Umbilical cord (tissue), 2 donors: Measurements from ENCODE around the gene DPP6. TPM values are rescaled to one million over a fixed set of nuclear protein-coding genes. Genes with fewer than 3 reads are reported as not detected.
A peak's percentile ranks its signal among the peaks of the same experiment; 100 is the strongest.

Experiments
- DNase-seq: peaks from one replicate; pipeline ENCODE4 v3.0.0-alpha.2; 2015; ENCODE audit warnings: low spot score
- total RNA-seq: library from RNA; depleted of rRNA; stranded (reverse); fragments of >200 nt; gene quantifications from one replicate; pipeline ENCODE4 v1.2.3, GENCODE V29; 2014; ENCODE audit warnings: low replicate concordance; ENCODE audit not compliant: insufficient read depth

The DPP6 gene
- total RNA-seq, 1 donor from 2014 or later, result 1.2 TPM

DNA sequence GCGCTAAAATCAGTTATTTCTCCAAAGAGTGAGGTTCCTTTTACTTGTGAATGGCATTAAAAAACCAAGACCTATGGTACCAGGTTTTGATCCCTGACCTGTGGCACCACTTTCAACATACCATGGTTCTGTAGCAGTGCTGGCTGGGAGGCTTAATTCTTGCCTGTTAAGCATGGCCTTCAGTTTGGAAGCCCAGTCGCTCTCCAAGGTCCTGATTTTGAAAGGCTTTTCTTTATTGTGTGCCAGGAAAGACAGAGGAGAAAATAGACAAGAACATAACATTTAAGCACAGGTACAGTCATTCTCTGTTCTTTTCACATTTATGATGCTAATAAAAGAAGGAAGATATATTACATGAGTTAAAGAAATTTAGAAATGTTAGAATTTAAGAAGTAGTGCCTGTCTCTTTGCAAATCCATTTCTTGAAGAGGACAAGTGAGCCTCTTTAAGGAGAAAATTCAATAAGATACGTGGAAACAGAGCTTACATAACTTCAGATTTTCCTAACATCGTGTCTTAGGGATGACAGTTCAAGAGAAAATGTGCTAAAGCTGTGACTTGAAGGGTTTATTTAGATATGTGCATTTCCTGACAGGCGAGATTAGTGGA, 357.6 kb downstream of the DPP6 start:
- DNase-seq, result peak; percentile 23

DNA sequence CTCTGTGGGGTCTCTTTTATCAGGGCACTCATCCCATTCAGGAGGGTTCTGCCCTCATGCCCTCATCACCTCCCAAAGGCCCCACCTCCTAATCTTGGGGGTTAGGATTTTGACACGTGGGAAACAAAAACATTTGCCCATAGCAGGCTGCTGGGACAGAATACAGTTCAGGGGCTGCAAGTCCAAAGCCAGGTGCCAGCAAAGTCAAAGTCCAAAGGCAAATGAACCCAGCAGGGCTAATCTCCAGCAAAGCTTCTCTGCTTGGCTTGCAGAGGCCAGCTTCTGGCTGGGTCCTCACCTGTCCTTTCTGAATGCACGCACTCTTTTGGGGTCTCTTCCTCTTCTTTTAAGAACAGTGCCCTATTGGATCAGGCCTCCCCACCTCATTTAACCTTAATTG, 359.9 kb downstream of the DPP6 start:
- DNase-seq, result no peak

DNA sequence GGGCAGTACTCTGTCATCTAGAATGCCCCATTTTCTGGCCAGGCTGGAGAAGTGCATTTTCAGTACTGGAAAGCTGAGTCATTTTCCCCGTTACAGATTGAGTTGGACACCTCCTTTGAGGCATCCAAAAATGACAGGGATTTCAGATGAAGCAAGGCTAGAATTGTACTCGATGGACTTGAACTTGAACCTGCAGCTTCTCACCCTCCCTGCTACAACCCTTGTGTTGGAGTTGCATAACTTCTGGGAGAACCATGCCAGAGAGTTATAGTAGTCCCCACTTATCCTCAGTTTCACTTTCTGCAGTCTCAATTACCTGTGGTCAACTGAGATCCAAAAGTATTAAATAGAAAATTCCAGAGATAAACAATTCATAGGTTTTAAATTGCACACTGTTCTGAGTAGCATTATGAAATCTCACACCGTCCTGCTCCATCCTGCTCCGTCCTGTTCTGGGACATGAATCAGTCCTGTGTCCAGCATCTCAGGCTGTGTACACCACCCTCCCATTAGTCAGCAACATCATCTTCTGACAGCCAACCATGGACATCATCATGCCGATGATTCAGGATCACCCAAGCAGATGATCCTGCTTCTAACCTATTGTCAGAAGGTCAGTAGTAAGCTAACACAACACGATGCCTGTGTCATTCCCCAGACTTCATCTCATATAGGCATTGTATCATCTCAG, 363.7 kb downstream of the DPP6 start:
- DNase-seq, result no peak

DNA sequence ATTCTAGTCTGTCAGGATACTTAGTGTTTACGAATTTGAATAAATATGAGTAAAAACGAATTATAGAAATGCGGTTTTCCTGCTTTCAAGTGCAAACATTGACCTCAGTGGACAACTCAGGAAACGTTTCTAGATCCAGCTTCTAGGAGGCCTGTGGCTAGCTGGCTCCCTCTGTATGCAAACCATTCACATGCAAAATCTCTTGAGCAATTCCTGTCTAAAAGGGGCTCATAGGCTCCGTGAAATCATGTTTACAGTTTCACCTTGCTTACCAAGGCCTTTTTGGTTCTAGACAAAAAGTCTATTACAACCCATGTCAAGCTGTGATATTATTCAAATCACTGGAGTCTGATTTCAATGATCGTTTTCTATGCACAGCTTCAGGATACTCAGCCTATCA, 364.5 kb downstream of the DPP6 start:
- no peak for DNase-seq

DNA sequence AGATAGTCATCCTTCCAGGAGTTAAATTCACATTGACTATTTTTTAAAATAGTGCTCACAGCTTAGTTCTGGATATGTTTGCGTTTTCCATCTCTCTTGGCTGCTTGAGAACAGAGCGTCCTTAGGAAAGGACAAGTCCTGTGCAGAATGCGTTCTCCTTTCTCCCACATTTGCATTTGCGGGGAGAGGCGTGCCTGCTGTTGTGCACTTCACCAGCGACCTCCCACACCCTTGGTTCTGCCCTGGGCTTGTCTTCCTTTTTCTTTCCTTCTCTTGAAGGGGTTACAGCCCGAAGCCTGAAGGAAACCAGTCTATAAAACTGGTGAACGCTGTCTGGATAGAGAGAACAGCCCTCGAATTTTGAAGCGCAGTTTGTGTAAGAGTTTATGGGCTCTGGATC, 367.1 kb downstream of the DPP6 start:
- DNase-seq, result no peak

DNA sequence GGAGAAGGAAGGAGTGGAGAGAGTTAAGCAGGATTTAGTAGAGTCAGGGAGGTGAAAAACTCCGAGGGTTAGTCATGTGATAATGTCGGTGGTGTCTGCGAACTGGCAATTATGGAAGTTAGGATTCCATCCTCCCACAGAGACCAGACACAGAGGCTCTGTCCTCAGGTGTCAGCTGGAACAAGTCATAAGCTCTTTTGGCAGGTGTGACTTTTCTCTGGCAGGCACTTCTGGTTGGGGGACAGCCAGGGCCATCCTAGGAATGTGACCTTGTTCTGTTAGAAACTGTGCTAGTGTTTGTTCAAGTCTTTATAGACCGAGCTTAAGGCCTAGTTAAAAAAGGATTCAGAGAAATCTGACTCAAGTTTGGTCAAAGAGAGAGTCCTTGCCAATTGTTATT, 371.0 kb downstream of the DPP6 start:
- no peak for DNase-seq

DNA sequence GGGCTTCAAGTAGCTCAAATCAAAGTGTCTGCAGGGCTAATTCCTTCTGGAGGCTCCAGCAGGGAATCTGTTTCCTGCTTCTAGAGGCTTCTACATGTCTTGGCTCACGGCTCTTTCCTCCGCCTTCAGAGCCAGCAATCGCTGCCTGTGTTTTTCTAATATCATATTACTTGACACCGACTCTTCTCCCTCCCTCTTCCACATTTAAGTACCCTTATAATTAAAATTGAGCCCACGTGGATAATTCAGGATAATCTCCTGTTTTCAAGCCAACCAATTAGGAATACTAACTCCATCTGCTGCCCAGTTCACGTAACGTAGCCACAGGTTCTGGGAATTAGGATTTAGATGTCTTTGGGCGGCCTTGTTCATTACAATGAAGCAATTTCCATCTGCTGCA, 372.2 kb downstream of the DPP6 start:
- DNase-seq, result no peak

DNA sequence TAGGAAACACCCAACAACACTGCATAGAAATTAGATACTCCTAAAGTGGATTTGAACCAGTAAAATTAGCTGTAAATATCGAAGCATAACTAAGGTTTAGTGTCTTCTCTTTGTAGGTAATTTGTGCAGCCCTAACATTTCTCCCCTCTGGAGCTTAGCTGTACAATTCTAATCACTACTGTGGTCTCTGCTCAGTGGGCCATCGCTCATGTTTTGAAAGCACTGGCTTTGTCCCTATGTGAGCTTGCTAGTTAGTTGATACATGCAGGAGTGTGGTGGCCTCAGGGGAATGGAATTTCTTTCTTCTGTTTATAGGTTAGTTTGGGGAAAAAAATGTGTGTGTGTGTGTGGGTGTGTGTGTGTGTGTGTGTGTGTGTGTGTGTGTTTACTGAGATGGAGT, 373.1 kb downstream of the DPP6 start:
- DNase-seq, result no peak

DNA sequence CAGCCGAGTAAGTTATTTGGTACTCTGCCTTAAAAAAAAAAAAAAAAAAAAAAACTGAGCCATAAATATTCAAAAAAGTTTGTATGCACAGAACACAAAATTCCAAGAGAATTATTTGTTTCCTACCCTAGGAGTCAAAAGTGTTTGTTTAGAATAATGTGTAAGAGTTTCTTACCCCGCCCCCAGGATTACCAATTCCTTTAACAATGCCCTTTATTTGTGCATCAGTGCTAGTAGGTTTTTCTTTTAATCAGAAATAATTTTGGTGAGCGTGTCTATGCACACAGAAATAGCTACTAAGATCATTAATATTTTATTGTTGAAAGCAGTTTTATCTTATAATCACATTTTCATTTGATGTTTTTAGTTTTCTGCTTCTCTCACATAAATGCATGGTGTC, 374.6 kb downstream of the DPP6 start:
- no peak for DNase-seq

DNA sequence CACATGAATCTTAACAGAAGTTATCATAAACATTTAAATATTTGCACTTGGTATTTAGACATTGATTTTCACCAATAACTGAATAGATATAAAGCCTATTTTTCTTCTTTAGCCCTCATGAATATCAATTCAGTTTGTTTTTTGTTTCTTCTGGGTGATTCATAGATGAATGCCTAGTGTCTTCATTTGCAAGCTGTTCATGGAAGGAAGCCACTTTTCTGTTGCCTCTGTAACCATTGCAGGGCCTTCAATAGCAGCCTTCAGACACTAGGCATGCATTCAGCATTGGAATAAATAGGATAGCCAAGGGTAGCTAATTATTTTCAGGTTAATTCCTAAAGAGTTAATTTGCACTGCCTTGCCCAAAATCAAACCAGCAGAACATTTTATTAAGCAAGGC, 375.3 kb downstream of the DPP6 start:
- no peak for DNase-seq

DNA sequence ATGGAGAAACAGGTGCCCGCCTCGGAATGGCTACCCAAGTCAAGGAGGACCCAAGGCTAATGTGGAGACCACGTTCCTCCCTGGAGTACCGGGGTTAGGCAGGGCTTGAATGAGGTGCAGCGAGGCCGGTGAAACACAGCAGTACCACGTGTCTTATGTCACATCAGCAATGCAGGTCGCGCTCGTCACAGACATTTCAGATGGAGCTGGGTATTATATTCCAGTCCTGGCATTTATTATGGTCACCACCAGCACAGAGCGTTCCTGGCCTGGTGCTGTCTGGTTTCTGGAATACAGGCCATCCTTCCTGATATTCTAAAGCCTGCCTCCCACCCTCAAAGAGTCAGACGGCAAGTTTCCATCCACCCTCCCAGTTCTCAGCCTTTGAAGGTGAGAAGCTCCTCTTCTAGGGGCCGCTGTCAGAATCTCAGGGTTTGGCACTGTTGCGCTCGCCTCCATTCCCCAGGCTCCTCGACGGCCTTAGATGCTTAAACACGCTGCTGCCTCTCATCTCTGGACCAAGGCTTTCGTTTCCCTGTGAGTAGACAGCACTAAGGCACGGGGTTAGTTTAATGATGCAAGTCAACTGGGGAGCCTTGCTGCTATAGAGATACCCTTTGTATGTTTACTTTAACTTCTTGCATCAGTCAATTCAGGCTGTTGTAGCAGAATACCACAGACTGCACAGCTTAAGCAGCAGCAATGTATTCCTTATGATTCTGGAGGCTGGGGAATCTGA, 377.6 kb downstream of the DPP6 start:
- no peak for DNase-seq

DNA sequence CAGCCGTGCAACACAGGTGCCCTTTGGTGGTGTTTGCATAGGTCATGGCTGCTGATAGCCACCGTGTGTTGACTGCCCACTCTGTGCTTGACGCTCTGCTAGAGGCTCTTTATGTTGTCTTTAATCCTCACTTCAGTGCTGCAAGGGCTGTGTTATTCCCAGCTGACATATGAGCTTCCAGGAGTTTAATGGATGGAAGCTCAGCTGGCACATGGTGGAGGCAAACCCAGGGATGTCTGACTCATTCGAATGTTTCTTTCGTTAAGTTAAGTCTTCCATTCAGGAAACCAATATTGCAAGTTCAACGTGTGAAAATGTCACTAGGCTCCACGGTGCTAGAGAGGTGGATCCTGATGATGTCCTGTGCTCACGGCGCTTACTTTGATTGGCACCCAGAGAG, 378.4 kb downstream of the DPP6 start:
- no peak for DNase-seq

DNA sequence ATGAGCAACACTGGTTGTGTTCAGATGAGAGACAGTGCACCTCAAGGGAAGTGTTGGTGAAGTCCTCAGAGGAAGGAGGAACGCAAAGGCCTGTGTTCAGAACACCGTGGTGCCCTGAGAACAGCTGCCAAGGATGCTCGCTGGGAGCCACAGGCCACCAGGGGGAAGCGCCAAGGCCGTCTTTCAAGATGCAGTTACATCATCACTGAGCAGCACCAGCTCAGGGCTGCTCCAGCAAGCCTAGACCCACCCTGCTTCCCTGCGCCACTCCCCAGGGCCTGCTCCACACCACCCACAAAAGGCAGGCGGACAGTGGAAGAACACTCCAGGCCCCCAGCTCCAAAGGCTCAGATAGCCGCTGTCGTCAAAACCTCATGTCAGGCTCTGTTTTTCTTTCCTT, 378.8 kb downstream of the DPP6 start:
- DNase-seq, result no peak

DNA sequence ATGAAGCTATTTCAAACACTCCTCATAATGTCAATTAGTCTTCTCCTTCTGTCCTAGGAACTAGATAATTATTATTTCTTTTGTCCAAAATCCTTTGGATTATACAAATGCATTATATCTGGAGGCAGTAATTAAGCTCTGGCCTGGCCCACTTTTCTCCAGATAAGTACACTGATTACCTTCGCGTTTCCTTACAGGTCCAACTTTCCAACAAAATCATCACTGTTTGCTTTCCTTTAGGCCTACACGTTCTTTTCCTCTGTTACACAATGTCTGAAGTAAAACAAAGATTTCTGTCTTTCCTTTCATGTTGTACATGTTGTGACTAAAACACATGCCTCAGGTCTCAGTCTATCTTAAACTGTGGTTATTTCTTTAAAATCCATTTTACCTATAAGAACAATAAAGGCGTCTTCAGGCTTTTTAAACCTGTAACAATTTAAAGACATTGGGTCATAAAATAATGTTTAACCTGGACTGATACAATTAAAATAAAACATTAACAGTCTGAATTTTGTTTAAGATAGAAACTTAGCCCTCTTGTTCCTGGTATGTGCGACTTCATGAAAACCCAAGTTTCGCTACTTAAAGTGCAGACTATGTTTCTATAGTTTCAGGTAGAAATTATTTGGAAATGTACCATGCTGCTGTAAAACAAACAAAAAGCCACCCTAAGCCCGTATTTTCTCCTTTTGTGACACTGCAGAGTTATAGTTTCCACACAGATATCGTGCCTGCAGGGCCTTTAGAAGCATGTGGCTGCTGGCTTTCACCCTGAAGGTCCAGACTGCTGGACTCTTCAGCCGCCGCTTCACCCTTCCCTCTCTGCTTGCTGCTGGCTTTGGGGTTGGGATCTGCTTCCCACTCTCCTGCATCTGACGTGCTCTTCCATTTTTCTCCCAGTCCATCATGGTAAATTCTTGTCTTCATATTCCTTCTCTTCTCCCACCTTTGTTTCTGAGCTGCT, 381.7 kb downstream of the DPP6 start:
- DNase-seq, result no peak

DNA sequence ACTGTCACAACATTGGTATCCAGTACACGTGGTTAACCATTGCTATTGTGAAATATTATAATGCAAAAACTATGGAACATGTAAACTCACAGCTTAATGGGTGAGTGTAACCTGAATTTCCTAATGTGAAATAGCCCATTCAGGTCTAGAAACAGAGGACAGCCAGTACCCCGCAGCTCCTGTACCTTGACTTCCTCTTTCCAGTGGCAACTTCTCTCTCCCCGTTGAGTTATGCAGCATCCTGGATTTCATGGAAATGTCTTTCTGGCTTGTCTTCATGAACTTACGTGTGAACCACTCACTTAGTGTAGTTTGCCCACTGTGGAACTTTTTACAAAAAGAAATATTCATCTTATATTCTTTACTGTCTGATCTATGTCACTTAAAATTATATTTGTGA, 384.4 kb downstream of the DPP6 start:
- no peak for DNase-seq

DNA sequence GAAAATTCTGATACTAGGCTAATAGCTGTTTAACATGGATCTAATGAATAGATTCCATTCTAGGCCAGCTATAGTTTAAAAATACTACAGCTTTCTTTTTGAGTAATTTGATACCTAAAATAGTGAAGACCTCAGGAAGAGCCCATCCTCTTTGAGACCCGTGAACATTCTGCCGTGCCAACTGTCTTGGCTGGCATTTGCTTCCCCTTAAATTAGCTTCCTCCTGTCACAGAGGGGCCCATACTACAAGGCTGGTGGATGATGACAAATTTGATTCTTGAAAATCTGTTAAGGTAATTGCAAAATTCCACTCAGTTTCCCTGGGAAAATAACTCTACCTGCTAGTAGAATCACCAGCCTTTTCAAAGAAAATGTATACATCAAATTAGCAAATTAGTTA, 385.0 kb downstream of the DPP6 start:
- no peak for DNase-seq

DNA sequence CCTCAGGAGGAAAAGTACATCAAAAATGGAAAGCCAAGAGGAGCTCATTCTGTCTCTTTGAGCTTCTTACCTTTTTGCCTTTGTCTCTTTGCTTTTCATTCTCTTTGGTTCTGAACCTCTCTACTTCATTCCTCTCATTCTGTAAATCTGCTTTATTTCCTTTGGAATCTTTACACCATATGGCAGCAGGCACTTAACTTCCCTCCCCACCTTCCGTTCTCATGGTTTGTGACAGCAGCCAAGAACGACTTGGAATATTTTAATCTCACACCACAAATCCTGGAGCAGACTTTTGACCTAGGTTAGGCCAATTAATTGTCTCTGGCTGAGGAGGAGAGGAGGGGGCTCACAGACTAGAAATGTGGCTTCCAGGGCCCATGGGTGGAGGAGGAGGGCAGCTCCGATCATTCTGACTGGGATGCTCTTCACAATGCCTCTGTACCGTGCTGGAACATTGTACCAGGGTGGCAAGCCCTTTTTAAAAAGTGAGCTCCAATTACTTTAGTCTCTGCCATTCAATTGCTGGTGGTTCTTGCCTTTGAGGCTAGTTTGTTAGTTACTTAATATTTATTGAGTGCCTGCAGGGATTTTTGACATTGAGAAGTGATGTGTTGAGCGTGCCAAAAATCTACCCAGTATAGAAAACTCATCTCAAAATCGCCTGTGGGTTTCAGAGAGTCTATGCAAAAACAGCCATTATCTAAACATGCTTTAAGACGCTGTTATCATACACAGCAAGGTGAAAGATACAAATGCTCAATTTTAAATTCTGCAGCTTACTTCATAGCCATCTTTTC, 386.6 kb downstream of the DPP6 start:
- DNase-seq, result no peak

DNA sequence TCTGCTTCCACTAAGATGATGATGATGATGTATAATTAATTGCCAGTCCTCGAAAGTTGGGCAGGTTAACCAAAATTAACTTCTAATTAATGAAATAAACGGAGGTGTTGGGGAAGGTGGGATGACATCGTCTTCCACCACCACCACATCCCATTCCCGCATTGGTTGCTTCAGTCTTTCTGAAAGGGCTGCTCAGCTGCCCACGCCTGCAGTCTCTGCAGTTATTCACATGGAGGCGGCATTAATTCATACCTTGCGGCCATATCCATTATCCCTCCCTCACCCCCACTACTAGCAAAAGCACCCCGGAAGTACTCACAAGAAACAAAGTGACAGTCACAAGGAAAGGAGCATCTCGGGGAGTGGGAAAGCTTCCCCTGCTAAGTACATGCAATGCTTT, 387.9 kb downstream of the DPP6 start:
- DNase-seq, result no peak

DNA sequence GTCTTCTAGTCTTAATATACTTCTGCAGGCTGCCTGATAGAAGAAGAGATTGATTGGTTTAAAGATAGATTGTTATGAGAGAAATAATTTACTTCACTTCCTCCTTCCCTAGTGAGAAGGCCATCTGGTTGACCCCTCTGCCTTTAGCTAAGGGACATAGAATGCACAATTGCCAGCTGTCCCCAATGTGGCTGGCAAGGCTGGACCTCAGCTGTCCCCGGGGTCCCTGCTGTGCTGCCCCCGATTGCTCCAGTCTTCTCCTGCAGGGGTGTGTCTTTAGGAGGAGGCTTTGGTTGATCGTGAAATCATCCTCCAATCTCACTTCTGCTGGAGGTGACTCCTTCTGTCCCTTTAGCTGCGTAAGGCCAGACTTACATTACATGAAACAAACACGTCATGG, 388.5 kb downstream of the DPP6 start:
- DNase-seq, result no peak

DNA sequence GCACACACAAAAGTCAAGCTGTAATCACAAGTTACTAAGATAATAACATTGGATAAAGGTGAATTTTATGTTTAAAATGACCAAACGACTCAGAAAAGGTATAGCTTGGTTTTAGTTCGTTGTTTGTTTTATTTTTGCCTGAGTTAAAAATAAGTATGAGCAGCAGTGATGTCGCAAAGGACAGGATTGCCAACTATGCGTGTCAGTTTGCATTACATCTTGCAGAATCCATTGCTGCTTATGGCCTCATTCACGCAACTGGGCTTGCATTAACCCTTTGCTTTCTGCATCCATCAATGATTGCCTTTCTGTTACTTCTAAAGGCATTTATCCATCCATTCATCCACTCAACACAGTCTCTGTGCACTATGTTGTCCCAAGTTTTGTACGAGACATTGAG, 389.6 kb downstream of the DPP6 start:
- no peak for DNase-seq

DNA sequence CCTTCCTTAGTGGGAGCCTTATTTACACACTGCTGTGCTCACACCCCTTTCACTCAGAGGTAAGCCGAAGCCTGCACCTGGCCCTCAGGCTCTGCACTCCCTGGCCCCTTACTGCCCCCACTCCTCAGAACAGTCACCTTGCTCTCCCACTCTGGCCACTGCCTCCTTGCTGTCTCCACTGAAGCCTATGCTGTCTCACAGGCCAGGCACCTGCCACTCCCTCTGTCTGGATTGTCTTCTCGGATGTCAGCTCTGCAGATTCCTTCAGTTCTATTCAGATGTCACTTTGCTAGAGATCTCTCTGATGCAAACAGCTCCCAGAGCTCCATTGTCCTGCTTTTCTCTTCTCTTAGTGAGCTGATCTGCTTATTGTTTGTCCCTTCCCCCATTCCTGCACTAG, 390.7 kb downstream of the DPP6 start:
- no peak for DNase-seq
